Measurements from ENCODE around the gene MTRR.

DNA sequence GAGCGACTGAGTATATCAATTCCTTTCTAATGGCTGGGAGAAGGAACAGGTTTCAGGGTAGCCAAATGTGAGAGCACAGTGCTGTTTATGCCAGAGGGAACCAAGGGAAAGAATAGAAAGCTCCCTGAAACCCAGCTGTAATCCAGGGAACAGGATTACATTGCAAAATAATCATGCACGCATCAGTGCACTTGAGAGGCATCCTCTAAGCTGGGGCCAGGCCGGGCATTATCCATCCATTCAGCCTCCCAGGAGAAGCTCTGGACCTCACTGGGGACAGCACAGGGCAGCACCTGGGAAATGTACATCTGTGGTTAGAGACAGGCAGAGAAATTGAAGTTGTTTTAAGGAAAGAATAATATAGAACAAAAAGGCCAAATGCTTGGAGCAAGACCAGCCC is 72.7 kb downstream of the MTRR start:
- TF ChIP-seq, protein P1, sequence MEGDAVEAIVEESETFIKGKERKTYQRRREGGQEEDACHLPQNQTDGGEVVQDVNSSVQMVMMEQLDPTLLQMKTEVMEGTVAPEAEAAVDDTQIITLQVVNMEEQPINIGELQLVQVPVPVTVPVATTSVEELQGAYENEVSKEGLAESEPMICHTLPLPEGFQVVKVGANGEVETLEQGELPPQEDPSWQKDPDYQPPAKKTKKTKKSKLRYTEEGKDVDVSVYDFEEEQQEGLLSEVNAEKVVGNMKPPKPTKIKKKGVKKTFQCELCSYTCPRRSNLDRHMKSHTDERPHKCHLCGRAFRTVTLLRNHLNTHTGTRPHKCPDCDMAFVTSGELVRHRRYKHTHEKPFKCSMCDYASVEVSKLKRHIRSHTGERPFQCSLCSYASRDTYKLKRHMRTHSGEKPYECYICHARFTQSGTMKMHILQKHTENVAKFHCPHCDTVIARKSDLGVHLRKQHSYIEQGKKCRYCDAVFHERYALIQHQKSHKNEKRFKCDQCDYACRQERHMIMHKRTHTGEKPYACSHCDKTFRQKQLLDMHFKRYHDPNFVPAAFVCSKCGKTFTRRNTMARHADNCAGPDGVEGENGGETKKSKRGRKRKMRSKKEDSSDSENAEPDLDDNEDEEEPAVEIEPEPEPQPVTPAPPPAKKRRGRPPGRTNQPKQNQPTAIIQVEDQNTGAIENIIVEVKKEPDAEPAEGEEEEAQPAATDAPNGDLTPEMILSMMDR (IDR thresholded peaks at IDR 0.05) = no peak
- TF ChIP-seq POLR2AphosphoS5 (IDR thresholded peaks at IDR 0.05) = no peak
- no peak for TF ChIP-seq EP300 (IDR thresholded peaks at IDR 0.05)

Measured in sigmoid colon (tissue), 4 donors.